MM.1S (cell line): ENCODE results near the gene TANC1.

Experiments
- CTCF ChIP-seq: fragments of 300-600 bp; sonication (generic); IDR thresholded peaks from 2 replicates; pipeline ENCODE4 v1.5.1; 2016; ENCODE audit warnings: antibody characterized with exemption, low read length, mixed read lengths
- EZH2 ChIP-seq: fragments of 300-600 bp; sonication (generic); optimal IDR thresholded peaks from 2 replicates; pipeline ENCODE3; 2017; ENCODE audit warnings: low read depth, mild to moderate bottlenecking, antibody characterized with exemption, low read length, mixed read lengths

DNA sequence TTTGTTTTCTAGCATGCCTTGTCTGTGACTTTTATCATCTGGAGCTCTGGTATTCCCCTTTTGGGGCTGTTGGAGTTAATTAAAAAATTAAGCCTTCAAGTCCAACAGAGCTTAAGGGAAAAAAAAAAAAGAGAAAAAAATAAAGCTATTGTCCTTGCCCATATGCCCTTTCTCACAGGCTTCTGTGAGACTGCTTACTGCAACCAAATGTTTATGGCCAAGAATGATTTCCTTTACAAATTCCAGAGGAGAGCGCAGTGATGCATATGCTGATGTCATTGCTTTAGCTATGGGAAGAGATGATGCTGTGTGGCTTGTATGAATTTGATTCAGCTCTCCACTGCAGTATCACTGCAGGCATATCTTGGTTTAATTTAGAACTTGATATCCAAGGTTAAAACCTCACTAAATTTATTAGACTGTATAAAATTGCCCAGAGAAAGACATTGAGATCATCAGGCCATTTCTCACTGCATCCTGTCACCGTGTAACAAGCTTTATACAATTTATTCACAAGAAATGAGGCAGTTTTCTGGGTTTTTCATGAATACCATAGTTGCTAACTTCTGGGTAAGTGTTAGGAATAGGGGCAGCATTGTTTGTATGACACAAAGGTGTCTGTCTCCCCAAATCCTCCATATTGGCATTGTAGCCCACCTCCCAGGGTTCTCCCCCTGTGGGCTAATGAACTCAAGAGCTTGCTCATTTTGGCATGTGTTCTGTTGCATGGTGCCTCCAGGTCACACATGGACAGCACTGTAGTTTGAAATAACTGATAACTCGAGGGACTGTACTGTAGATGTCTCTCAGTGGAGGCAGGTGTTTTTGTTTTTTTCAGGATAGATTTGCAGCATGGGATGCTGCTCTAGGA is 85.0 kb downstream of the TANC1 start:
- TF ChIP-seq CTCF: no peak
- TF ChIP-seq EZH2: no peak
